H1 (cell line): ENCODE data around the gene MROH8. TPM values are rescaled to one million over a fixed set of nuclear protein-coding genes. Genes with fewer than 3 reads are reported as not detected.

Source experiments
- CTCF ChIA-PET: fragments of 300-600 bp; sonication (Branson Sonifier 250); formaldehyde crosslinking; loops from one replicate; lab custom pipeline; 2021; ENCODE audit not compliant: partially characterized antibody; lab: Charles Lee
- POLR2A ChIA-PET: fragments of 300-600 bp; sonication (Branson Sonifier 250); formaldehyde crosslinking; loops from one replicate; lab custom pipeline; 2021; ENCODE audit warnings: inconsistent platforms; ENCODE audit not compliant: partially characterized antibody; lab: Charles Lee
- DNase-seq, 2 experiments: peaks; one replicate each; pipeline versions ENCODE4 v3.0.0 to v3.0.0-alpha.2; 2010 to 2022; ENCODE audit warnings: low spot score in 2 of 2, low read depth in 1 of 2, mixed read lengths in 1 of 2
- FAIRE-seq: peaks from 2 replicates; lab custom pipeline; 2011; peaks lifted over from hg19 to GRCh38; lab: Jason Lieb, UNC
- H2AFZ ChIP-seq: 2 replicates; pipeline ENCODE4 v1.8.1; 2012; ENCODE audit warnings: low read length, inconsistent platforms
- H2AK5ac ChIP-seq: 2 replicates; pipeline ENCODE4 v1.6.1; 2013; ENCODE audit warnings: low read depth, low read length
- H2BK120ac ChIP-seq: replicated peaks from 2 replicates; pipeline ENCODE3; 2013; ENCODE audit warnings: low read depth, low read length, inconsistent platforms
- H2BK12ac ChIP-seq: 2 replicates; pipeline ENCODE4 v1.6.1; 2013; ENCODE audit warnings: low read depth, low read length
- H2BK15ac ChIP-seq: 2 replicates; pipeline ENCODE4 v1.6.1; 2013; ENCODE audit warnings: low read length
- H2BK20ac ChIP-seq: 2 replicates; pipeline ENCODE4 v1.6.1; 2013; ENCODE audit warnings: low read length
- H2BK5ac ChIP-seq: 2 replicates; pipeline ENCODE4 v1.6.1; 2013; ENCODE audit warnings: low read depth, low read length
- H3K14ac ChIP-seq: 2 replicates; pipeline ENCODE4 v1.6.1; 2013; ENCODE audit warnings: inconsistent platforms; ENCODE audit not compliant: insufficient read length
- H3K18ac ChIP-seq: 2 replicates; pipeline ENCODE4 v1.6.1; 2013; ENCODE audit warnings: low read length; ENCODE audit errors: extremely low read depth
- H3K23ac ChIP-seq: 2 replicates; pipeline ENCODE4 v1.6.1; 2013; ENCODE audit warnings: inconsistent platforms; ENCODE audit not compliant: insufficient read length
- H3K23me2 ChIP-seq: 2 replicates; pipeline ENCODE4 v1.6.1; 2013; ENCODE audit warnings: low read depth, low read length
- H3K27ac ChIP-seq: 2 replicates; pipeline ENCODE4 v1.6.1; 2011; ENCODE audit warnings: low read depth, low read length, inconsistent platforms
- H3K27me3 ChIP-seq, 4 experiments: replicated peaks in 1 of 4; 1 replicate in 1 of 4; 2 replicates in 3 of 4; pipeline versions ENCODE4 v1.6.1 to v1.8.1; 2011 to 2013; ENCODE audit warnings: low read length in 3 of 4, mild to moderate bottlenecking in 3 of 4, inconsistent platforms in 2 of 4, mixed read lengths in 2 of 4, moderate library complexity in 1 of 4; ENCODE audit not compliant: control insufficient read depth in 3 of 4, insufficient read depth in 3 of 4; ENCODE audit errors: extremely low read depth in 1 of 4
- H3K36me3 ChIP-seq, 4 experiments: 2 replicates each; pipeline versions ENCODE4 v1.6.1 to v1.8.1; 2011 to 2013; ENCODE audit warnings: mild to moderate bottlenecking in 4 of 4, low read length in 3 of 4, moderate library complexity in 2 of 4, control low read depth in 1 of 4, inconsistent platforms in 1 of 4; ENCODE audit not compliant: insufficient read depth in 4 of 4, control insufficient read depth in 2 of 4
- H3K4ac ChIP-seq: replicated peaks from 2 replicates; pipeline ENCODE3; 2013; ENCODE audit warnings: low read length, low read depth, mixed read lengths, inconsistent platforms; ENCODE audit not compliant: insufficient read length
- H3K4me1 ChIP-seq, 4 experiments: replicated peaks in 1 of 4; 1 replicate in 1 of 4; 2 replicates in 3 of 4; pipeline versions ENCODE4 v1.6.1 to v1.8.1; 2011 to 2013; ENCODE audit warnings: low read length in 3 of 4, inconsistent platforms in 2 of 4, mixed read lengths in 1 of 4; ENCODE audit not compliant: insufficient read depth in 4 of 4, control insufficient read depth in 3 of 4
- H3K4me2 ChIP-seq, 2 experiments: 2 replicates each; pipeline versions ENCODE4 v1.6.1 to v1.8.1; 2011 to 2013; ENCODE audit warnings: low read depth in 2 of 2, low read length in 2 of 2, control low read depth in 1 of 2, inconsistent platforms in 1 of 2, mild to moderate bottlenecking in 1 of 2; ENCODE audit not compliant: insufficient read depth in 1 of 2
- H3K4me3 ChIP-seq, 4 experiments: fragments of 200-600, 300-600 bp in 1 of 4; sonication (generic), shearing (Covaris generic), sonication (Bioruptor Twin) in 1 of 4; 2 replicates each; pipeline versions ENCODE4 v1.5.1 to v1.8.1; 2011 to 2016; ENCODE audit warnings: low read length in 4 of 4, low read depth in 3 of 4, control low read depth in 2 of 4, inconsistent platforms in 2 of 4, mild to moderate bottlenecking in 2 of 4, mixed read lengths in 1 of 4, moderate library complexity in 1 of 4; ENCODE audit not compliant: insufficient read depth in 2 of 4; ENCODE audit errors: extremely low read depth in 1 of 4
- H3K56ac ChIP-seq: replicated peaks from 2 replicates; pipeline ENCODE3; 2013; ENCODE audit warnings: low read depth, mild to moderate bottlenecking, mixed read lengths, low read length, inconsistent platforms; ENCODE audit not compliant: insufficient read length
- H3K79me1 ChIP-seq: 2 replicates; pipeline ENCODE4 v1.6.1; 2013; ENCODE audit warnings: low read depth, low read length, control low read depth
- H3K79me2 ChIP-seq, 2 experiments: 2 replicates each; pipeline versions ENCODE4 v1.6.1 to v1.8.1; 2012 to 2013; ENCODE audit warnings: low read length in 2 of 2, mild to moderate bottlenecking in 2 of 2, inconsistent platforms in 1 of 2; ENCODE audit not compliant: insufficient read depth in 2 of 2, control insufficient read depth in 1 of 2
- H3K9ac ChIP-seq, 4 experiments: replicated peaks in 1 of 4; 1 replicate in 1 of 4; 2 replicates in 3 of 4; pipeline versions ENCODE4 v1.6.1 to v1.8.1; 2011 to 2013; ENCODE audit warnings: low read depth in 3 of 4, low read length in 3 of 4, control low read depth in 2 of 4, mild to moderate bottlenecking in 2 of 4, moderate library complexity in 2 of 4, inconsistent platforms in 1 of 4; ENCODE audit errors: extremely low read depth in 1 of 4
- H3K9me3 ChIP-seq, 2 experiments: 2 replicates each; pipeline versions ENCODE4 v1.6.1 to v1.8.1; 2012 to 2013; ENCODE audit warnings: mild to moderate bottlenecking in 2 of 2, moderate library complexity in 2 of 2, control low read depth in 1 of 2, inconsistent platforms in 1 of 2, low read depth in 1 of 2, low read length in 1 of 2, mixed read lengths in 1 of 2; ENCODE audit not compliant: insufficient read depth in 2 of 2
- H4K20me1 ChIP-seq, 2 experiments: replicated peaks in 1 of 2; 2 replicates each; pipeline versions ENCODE3 to v1.8.1; 2011 to 2013; ENCODE audit warnings: inconsistent platforms in 2 of 2, low read length in 2 of 2, mild to moderate bottlenecking in 1 of 2; ENCODE audit not compliant: insufficient read depth in 2 of 2, control insufficient read depth in 1 of 2
- H4K5ac ChIP-seq: 2 replicates; pipeline ENCODE4 v1.6.1; 2013; ENCODE audit warnings: low read length, low read depth, mixed read lengths, inconsistent platforms; ENCODE audit not compliant: insufficient read length
- H4K8ac ChIP-seq: 2 replicates; pipeline ENCODE4 v1.8.0; 2013; ENCODE audit warnings: mild to moderate bottlenecking, moderate library complexity, low read length, inconsistent platforms; ENCODE audit not compliant: insufficient read depth; ENCODE audit errors: extremely low read depth
- H4K91ac ChIP-seq: replicated peaks from 2 replicates; pipeline ENCODE3; 2013; ENCODE audit warnings: low read length, mixed read lengths, inconsistent platforms; ENCODE audit not compliant: insufficient read length
- CHD2 ChIP-seq: IDR thresholded peaks from 2 replicates; pipeline ENCODE4 v1.6.1; 2012; ENCODE audit warnings: low read length, improper control_type of control experiment
- CREB1 ChIP-seq: IDR thresholded peaks from 2 replicates; pipeline ENCODE4 v1.6.1; 2012; ENCODE audit warnings: inconsistent platforms
- EGR1 ChIP-seq: IDR thresholded peaks from 2 replicates; pipeline ENCODE4 v1.6.1; 2011; ENCODE audit warnings: low read depth, low read length, borderline replicate concordance
- EZH2 ChIP-seq: fragments of 200-600 bp; sonication (generic); IDR thresholded peaks from 2 replicates; pipeline ENCODE4 v1.7.1; 2012; ENCODE audit warnings: low read depth, mild to moderate bottlenecking, moderate library complexity, low read length, inconsistent platforms; ENCODE audit not compliant: severe bottlenecking
- GTF2F1 ChIP-seq: IDR thresholded peaks from 2 replicates; pipeline ENCODE4 v1.6.1; 2012; ENCODE audit warnings: low read depth, low read length, improper control_type of control experiment, borderline replicate concordance
- JUN ChIP-seq: IDR thresholded peaks from 2 replicates; pipeline ENCODE4 v1.6.1; 2011; ENCODE audit warnings: low read depth, mild to moderate bottlenecking, improper control_type of control experiment, low read length
- RAD21 ChIP-seq, 2 experiments: IDR thresholded peaks in 1 of 2; conservative IDR thresholded peaks in 1 of 2; 2 replicates each; pipeline ENCODE4 v1.6.1; 2011; ENCODE audit warnings: low read depth in 2 of 2, low read length in 2 of 2, improper control_type of control experiment in 1 of 2, inconsistent platforms in 1 of 2, mild to moderate bottlenecking in 1 of 2, moderate library complexity in 1 of 2
- RNF2 ChIP-seq: fragments of 200-900, 300-1000 bp; sonication (generic); IDR thresholded peaks from 2 replicates; pipeline ENCODE4 v1.7.1; 2016; ENCODE audit warnings: borderline replicate concordance, low read depth, mild to moderate bottlenecking, antibody characterized with exemption, low read length; ENCODE audit not compliant: poor library complexity, severe bottlenecking; ENCODE audit errors: missing control alignments
- SAP30 ChIP-seq: fragments of 300-600 bp; sonication (generic); IDR thresholded peaks from 2 replicates; pipeline ENCODE4 v1.7.1; 2012; ENCODE audit warnings: low read length, moderate library complexity, mild to moderate bottlenecking, inconsistent platforms; ENCODE audit not compliant: insufficient read depth, insufficient replicate concordance
- SRF ChIP-seq: IDR thresholded peaks from 2 replicates; pipeline ENCODE4 v1.6.1; 2011; ENCODE audit warnings: mild to moderate bottlenecking, low read depth, low read length, moderate library complexity
- TAF7 ChIP-seq: optimal IDR thresholded peaks from 2 replicates; pipeline ENCODE3; 2011; ENCODE audit warnings: low read depth, mild to moderate bottlenecking, inconsistent platforms, low read length, moderate library complexity, borderline replicate concordance
- TEAD4 ChIP-seq: IDR thresholded peaks from 2 replicates; pipeline ENCODE4 v1.6.1; 2012; ENCODE audit warnings: low read depth, low read length, inconsistent platforms, mixed read lengths
- WGBS, 2 experiments: shearing (Covaris generic) in 1 of 2; methylation state at CpG; one replicate each; pipeline versions ENCODE4 v1.1.6 to v1.1.7; 2013 to 2015; ENCODE audit warnings: low lambda C conversion rate in 2 of 2, mixed read lengths in 2 of 2, inconsistent platforms in 1 of 2, low coverage in 1 of 2, missing lambda C conversion rate in 1 of 2; ENCODE audit not compliant: insufficient replicate concordance in 2 of 2, insufficient coverage in 1 of 2, insufficient read length in 1 of 2; ENCODE audit errors: extremely low coverage in 1 of 2, missing lambda C conversion rate in 1 of 2; 5-methylcytosine and 5-hydroxymethylcytosine counted together
- polyA plus RNA-seq, 7 experiments: library from polyadenylated mRNA; depleted of rRNA in 3 of 7; stranded (reverse) in 5 of 7; unstranded in 2 of 7; fragments of >200 nt in 5 of 7; fragments of 200-250 nt in 2 of 7; gene quantifications; 1 replicate in 5 of 7; 2 replicates in 1 of 7; 4 replicates in 1 of 7; pipeline versions ENCODE4 v1.2.1 to v1.2.3, GENCODE V29; 2011 to 2013; ENCODE audit warnings: missing spikeins in 2 of 7, mixed read lengths in 2 of 7
- total RNA-seq: library from RNA; stranded (reverse); fragmentation: NEBNext Ultra II Directional; extraction: Animal tissue kit (Norgen Biotek cat#: 25700); gene quantifications from 2 replicates; pipeline ENCODE4 v1.2.1, GENCODE V29; 2021
- TF ChIP-seq, protein P1 (sequence below): IDR thresholded peaks from 2 replicates; pipeline ENCODE4 v1.6.1; 2011; ENCODE audit warnings: low read length, improper control_type of control experiment

The MROH8 gene
- total and polyA plus RNA-seq, 2 of the 8 experiments (the other 6 are each of a cell fraction or from before 2014, with no cell fraction given): 0.50 to 0.86 TPM

DNA sequence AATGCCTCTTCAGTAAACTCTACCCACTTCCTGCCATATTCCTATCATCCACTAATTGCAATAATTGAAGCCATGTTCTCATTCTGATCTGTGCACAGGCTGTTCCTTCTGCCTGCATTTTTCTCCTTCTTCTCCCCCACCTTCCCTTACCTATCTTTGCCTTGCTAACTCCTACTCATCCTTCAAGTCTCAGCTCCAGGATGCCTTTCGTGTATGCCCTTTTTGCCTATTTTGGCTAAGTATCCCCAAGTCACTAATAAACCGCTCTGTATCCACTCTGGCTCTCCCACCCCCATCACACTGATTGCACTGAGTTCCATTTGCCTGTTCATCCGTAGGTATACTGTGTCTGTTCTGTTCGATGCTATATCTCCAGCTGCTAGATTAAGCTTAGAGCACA is 6.5 kb downstream of the MROH8 start:
- Histone ChIP-seq H4K20me1 (no peaks in the 10 kb centered on the region), H2BK12ac (no peak overlapping the region), H3K4me3 (no peak overlapping the region), H2AK5ac (no peak overlapping the region), H3K18ac (no peak overlapping the region), H3K23ac (no peak overlapping the region), H2BK5ac (no peak overlapping the region), H3K79me2 (0 out of 4 replicates have a peak, but pooled peaks cover 0 to 2% of the 10 kb centered on the region in 2 experiments), H3K27me3 (no peaks in the 10 kb centered on the region), H3K4ac (no peak overlapping the region), H3K23me2 (no peaks in the 10 kb centered on the region), H2BK15ac (no peak overlapping the region), H2BK120ac (no peak overlapping the region), H3K36me3 (no peaks in the 10 kb centered on the region), H4K5ac (no peak overlapping the region), H3K56ac (no peak overlapping the region), H3K27ac (no peak overlapping the region), H2BK20ac (no peak overlapping the region), H3K4me1 (no peaks in the 10 kb centered on the region), H4K8ac (no peak overlapping the region), H3K14ac (no peak overlapping the region), H3K9me3 (no peaks in the 10 kb centered on the region), H4K91ac (no peak overlapping the region), H3K4me2 (no peak overlapping the region), H2AFZ (no peak overlapping the region), H3K79me1 (no peaks in the 10 kb centered on the region), H3K9ac (no peak overlapping the region)
- ChIA-PET CTCF (no interaction called here), POLR2A (interaction anchor here (0.6 to 1.0 kb wide), 3 partner anchors 16 to 78 kb away, joined by 3 to 5 read pairs (median 3); no protein-coding TSS in a partner anchor)
- FAIRE-seq (no peak), DNase-seq (no peak)
- 77% methylated on average over 4 of the region's 4 CpGs; no CpG with 5 or more reads in 1 of the 2 experiments for WGBS, 2 experiments
- TF ChIP-seq CHD2 (no peak), CREB1 (no peak), JUN (no peak), GTF2F1 (no peak), RNF2 (no peak), EGR1 (no peak), RAD21 (IDR thresholded peaks at IDR 0.05 in 1 of 2, conservative IDR thresholded peaks at IDR 0.05 in 1 of 2; ENCODE audit: low read depth in 2 of 2, low read length in 2 of 2) (no peak), TAF7 (no peak), SRF (no peak), SAP30 (no peak), TEAD4 (no peak), EZH2 (no peak)
- TF ChIP-seq, protein P1, sequence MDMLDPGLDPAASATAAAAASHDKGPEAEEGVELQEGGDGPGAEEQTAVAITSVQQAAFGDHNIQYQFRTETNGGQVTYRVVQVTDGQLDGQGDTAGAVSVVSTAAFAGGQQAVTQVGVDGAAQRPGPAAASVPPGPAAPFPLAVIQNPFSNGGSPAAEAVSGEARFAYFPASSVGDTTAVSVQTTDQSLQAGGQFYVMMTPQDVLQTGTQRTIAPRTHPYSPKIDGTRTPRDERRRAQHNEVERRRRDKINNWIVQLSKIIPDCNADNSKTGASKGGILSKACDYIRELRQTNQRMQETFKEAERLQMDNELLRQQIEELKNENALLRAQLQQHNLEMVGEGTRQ: no peak
